ENCODE data around the gene DHDH.

DHDH gene

DNA sequence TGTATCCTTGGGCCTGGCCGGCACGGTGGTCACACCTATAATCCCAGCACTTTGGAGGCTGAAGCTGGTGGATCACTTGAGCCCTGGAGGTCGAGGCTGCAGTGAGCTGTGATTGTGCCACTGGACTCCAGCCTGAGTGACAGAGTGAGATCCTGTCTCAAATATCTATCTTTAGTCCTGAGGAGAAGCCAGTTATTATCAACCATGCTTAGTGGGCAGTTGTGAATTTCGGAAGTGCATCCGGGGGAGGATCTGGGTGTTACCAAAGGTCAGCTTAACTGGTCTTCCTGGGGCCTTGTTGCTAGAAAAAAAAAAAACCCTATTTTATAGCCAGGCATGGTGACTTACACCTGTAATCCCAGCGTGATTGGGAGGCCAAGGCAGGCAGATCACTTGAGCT, 9.6 kb downstream of the DHDH start:
- DNase-seq (ENCODE audit: low read depth): no peak
- no peak for TF ChIP-seq CTCF (conservative IDR thresholded peaks at IDR 0.05; ENCODE audit: low read depth, low read length)

DNA sequence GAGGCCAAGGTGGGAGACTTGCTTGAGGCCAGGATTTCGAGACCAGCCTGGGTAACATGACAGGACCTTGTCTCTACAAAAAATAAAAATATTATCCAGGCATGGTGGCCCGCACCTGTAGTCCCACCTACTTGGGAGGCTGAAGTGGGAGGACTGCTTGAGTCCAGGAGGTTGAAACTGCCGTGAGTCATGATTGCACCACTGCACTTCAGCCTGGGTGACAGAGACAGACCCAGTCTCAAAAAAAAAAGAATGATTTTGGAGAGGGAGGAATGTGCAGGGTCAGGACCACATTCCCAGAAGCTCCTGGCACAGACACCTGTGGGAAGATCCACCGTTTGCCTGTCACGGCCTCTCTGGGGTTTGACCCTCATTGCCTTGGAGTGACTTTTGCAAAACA, 11.9 kb downstream of the DHDH start:
- no peak for TF ChIP-seq CTCF (conservative IDR thresholded peaks at IDR 0.05; ENCODE audit: low read depth, low read length)
- no peak overlapping the region for H3K4me3 ChIP-seq (ENCODE audit: low read depth, low read length)
- no peak for DNase-seq (ENCODE audit: low read depth)

More for the DNA sequence above, 9.6 kb downstream of the DHDH start:
- H3K4me3 ChIP-seq (ENCODE audit: low read depth, low read length): no peak overlapping the region

- DNase-seq (ENCODE audit: low read depth): no peak
- H3K4me3 ChIP-seq (ENCODE audit: low read depth, low read length): no peak overlapping the region
- TF ChIP-seq CTCF (conservative IDR thresholded peaks at IDR 0.05; ENCODE audit: low read depth, low read length): no peak
Measured at GRCh38 chr19:48945817-48946216, 12.3 kb downstream of the DHDH start.

- no peak for TF ChIP-seq CTCF (conservative IDR thresholded peaks at IDR 0.05; ENCODE audit: low read depth, low read length)
- DNase-seq (ENCODE audit: low read depth): no peak
- H3K4me3 ChIP-seq (ENCODE audit: low read depth, low read length): no peak overlapping the region
Measured at GRCh38 chr19:48946463-48947257, 13.2 kb downstream of the DHDH start.

DNA sequence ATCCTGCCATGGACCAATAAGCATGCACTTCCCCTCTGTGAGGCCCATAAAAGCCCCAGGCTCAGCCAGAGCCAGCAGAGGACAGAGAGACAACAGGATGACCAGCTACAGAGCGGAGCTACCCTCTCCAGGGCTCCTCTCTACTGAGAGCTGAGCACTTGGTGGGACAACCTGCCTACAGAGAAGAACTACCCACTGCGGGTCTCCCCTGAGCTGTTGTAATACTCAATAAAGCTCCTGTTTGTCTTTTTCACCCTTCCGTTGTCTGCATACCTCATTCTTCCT, 13.7 kb downstream of the DHDH start:
- DNase-seq (ENCODE audit: low read depth): no peak
- no peak overlapping the region for H3K4me3 ChIP-seq (ENCODE audit: low read depth, low read length)
- TF ChIP-seq CTCF (conservative IDR thresholded peaks at IDR 0.05; ENCODE audit: low read depth, low read length): no peak

DNA sequence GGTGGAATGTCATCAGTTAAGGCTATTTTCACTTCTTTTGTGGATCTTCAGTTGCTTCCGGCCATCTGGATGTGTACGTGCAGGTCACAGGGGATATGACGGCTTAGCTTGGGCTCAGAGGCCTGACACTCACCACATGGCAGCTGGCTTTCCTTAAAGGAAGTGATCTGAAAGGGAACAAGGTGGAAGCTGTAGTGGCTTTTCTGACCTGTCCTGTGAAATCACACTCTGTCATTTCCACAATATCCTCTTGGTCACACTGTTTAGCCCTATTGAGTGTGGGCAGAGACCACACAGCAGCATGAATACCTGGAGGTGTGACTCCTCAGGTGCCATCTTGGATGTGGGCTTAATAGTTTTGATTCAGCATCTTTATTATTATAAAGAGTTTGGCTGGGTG, 16.7 kb downstream of the DHDH start:
- DNase-seq (ENCODE audit: low read depth): no peak
- no peak overlapping the region for H3K4me3 ChIP-seq (ENCODE audit: low read depth, low read length)
- no peak for TF ChIP-seq CTCF (conservative IDR thresholded peaks at IDR 0.05; ENCODE audit: low read depth, low read length)

DNA sequence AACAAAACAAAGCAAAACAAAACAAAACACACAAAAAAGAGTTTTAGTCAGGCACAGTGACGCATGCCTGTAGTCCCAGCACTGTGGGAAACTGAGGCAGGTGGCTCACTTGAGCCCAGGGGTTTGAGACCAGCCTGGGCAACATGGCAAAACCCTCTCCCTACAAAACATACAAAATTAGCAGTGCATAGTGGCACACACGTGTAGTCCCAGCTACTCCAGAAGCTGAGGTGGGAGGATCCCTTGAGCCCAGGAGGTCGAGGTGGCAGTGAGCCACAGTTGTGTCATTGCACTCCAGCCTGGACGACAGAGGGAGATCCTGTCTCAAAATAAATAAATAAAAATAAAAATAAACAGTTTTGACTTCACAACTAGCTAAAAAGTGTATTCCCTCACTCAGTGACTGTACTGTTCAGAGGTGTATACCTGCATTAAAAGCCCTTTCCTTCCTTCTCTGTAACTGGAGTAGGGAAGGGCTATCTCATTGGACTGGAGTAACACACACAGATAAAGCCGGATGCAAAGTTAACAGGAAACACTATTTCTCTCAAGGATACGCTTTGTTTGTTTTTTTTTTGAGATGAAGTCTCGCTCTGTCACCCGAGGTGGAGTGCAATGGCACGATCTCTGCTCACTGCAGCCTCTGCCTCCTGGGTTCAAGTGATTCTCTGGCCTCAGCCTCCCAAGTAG, 17.5 kb downstream of the DHDH start:
- TF ChIP-seq CTCF (conservative IDR thresholded peaks at IDR 0.05; ENCODE audit: low read depth, low read length): no peak
- H3K4me3 ChIP-seq (ENCODE audit: low read depth, low read length): no peak overlapping the region
- no peak for DNase-seq (ENCODE audit: low read depth)
